ENCODE results near the gene TIFAB.

Gene TIFAB

DNA sequence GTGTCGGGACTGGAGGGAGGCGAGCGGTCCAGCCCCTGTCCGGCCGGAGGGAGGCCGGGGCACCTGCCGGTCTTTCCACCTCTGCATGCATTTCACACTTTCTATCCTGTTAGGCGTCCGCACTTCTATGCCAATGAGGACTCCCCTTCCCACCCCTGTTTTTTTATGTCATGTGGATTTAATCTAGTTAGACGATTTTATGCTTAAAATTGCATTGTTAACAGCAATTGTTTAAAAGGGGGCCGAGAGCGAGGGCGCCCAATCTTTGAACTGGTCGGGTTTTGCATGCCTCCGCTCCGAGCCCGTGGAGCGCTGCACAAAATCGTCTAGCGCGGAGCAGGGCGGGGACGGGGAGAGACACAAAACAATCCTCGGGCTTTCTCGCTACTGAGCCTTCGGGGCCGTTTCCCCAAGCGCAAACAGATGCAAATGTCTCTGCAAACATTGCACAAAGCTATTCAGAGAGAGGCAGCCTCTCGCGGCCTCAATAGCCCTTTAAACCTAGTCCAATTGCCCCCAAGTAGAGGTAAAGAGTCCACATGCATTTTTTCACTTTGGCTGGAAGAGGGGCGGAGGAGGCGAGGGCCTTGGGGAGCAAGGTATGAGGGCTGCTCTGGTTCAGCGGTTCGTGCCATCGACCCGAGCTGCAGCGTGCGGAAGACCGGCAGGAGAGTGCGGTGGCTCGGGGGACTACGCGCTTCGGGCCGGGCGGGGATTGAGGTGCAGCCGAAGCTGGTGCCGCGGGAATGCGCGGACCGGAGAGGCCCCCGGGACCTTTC lies 37.5 kb upstream of the TIFAB start:
- Histone ChIP-seq H3K4me3 (ENCODE audit: low read length) (no peak overlapping the region), H3K4me2 (ENCODE audit: low read length) (no peak overlapping the region)

DNA sequence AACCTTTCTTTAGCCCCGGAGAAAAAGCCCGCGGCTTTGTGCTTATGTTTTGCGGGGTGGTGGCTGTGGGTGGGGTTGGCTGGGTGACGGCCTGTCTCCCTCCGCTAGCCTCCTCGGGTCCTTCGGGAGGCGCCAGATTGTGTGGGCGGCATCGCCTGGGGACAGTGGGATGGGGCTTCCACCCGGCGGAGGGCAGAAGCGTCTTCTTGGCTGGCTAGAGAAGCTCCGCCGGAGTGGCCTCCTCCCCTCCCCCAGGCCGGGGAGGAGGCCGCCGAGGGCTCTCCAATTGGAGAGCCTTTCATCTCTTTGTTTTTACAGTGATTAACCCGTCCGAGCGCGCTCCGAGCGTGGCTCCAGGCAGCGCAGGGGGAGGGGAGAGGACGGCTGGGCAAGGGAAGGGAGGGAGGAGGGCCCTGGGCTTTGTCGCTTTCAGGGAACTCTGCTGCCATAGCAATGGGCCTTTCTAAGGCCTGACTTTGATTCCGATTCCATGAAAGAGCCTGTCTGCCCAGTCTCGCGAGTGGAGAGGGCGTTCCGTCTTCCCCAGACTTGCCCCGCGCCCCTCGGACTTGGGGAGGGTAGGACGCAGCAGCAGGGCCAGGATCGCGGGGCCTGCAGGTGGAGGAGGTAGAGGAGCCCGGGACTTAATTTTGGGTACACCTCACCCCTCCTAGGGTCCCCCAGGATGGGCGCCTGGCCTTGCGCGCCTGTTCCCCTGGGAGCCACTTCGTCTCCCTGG lies 36.7 kb upstream of the TIFAB start:
- Histone ChIP-seq H3K9me2 (replicated peaks; ENCODE audit: control insufficient read depth, low read length) (no peaks in the 10 kb centered on the region), H3K79me2 (ENCODE audit: control insufficient read depth, low read length) (no peaks in the 10 kb centered on the region), H3K27me3 (ENCODE audit: control insufficient read depth, low read length) (peaks cover 60% of the 10 kb centered on the region), H3K4me2 (ENCODE audit: low read length) (no peak overlapping the region), H3K36me3 (ENCODE audit: control insufficient read depth, low read length) (no peaks in the 10 kb centered on the region), H3K27ac (ENCODE audit: low read depth, low read length) (no peak overlapping the region), H3K4me3 (ENCODE audit: low read length) (no peak overlapping the region), H3K9me3 (ENCODE audit: control insufficient read depth, insufficient read depth, low read length) (no peaks in the 10 kb centered on the region), H3F3A (ENCODE audit: control insufficient read depth, insufficient read depth) (no peaks in the 10 kb centered on the region), H4K20me1 (ENCODE audit: control insufficient read depth, insufficient read depth, low read depth, low read length) (no peaks in the 10 kb centered on the region), H3K4me1 (ENCODE audit: control insufficient read depth, low read length) (no peaks in the 10 kb centered on the region)
- TF ChIP-seq EZH2phosphoT487 (IDR thresholded peaks at IDR 0.05; ENCODE audit: borderline replicate concordance, low read length) = no peak
- TF ChIP-seq, protein P1, sequence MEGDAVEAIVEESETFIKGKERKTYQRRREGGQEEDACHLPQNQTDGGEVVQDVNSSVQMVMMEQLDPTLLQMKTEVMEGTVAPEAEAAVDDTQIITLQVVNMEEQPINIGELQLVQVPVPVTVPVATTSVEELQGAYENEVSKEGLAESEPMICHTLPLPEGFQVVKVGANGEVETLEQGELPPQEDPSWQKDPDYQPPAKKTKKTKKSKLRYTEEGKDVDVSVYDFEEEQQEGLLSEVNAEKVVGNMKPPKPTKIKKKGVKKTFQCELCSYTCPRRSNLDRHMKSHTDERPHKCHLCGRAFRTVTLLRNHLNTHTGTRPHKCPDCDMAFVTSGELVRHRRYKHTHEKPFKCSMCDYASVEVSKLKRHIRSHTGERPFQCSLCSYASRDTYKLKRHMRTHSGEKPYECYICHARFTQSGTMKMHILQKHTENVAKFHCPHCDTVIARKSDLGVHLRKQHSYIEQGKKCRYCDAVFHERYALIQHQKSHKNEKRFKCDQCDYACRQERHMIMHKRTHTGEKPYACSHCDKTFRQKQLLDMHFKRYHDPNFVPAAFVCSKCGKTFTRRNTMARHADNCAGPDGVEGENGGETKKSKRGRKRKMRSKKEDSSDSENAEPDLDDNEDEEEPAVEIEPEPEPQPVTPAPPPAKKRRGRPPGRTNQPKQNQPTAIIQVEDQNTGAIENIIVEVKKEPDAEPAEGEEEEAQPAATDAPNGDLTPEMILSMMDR (IDR thresholded peaks at IDR 0.05; ENCODE audit: low read depth, low read length, poor library complexity, severe bottlenecking) = no peak

More for the DNA sequence above, 37.5 kb upstream of the TIFAB start:
- H3K36me3 ChIP-seq (ENCODE audit: control insufficient read depth, low read length) = no peaks in the 10 kb centered on the region
- H4K20me1 ChIP-seq (ENCODE audit: control insufficient read depth, insufficient read depth, low read depth, low read length) = no peaks in the 10 kb centered on the region
- H3K79me2 ChIP-seq (ENCODE audit: control insufficient read depth, low read length) = no peaks in the 10 kb centered on the region
- H3K27ac ChIP-seq (ENCODE audit: low read depth, low read length) = no peak overlapping the region
- H3K9me2 ChIP-seq (replicated peaks; ENCODE audit: control insufficient read depth, low read length) = no peaks in the 10 kb centered on the region
- no peak for TF ChIP-seq EZH2phosphoT487 (IDR thresholded peaks at IDR 0.05; ENCODE audit: borderline replicate concordance, low read length)
- TF ChIP-seq, protein P1 (IDR thresholded peaks at IDR 0.05; ENCODE audit: low read depth, low read length, poor library complexity, severe bottlenecking) = no peak
- no peaks in the 10 kb centered on the region for H3K9me3 ChIP-seq (ENCODE audit: control insufficient read depth, insufficient read depth, low read length)
- peaks cover 63% of the 10 kb centered on the region for H3K27me3 ChIP-seq (ENCODE audit: control insufficient read depth, low read length)
- no peaks in the 10 kb centered on the region for H3K4me1 ChIP-seq (ENCODE audit: control insufficient read depth, low read length)
- no peaks in the 10 kb centered on the region for H3F3A ChIP-seq (ENCODE audit: control insufficient read depth, insufficient read depth)

DNA sequence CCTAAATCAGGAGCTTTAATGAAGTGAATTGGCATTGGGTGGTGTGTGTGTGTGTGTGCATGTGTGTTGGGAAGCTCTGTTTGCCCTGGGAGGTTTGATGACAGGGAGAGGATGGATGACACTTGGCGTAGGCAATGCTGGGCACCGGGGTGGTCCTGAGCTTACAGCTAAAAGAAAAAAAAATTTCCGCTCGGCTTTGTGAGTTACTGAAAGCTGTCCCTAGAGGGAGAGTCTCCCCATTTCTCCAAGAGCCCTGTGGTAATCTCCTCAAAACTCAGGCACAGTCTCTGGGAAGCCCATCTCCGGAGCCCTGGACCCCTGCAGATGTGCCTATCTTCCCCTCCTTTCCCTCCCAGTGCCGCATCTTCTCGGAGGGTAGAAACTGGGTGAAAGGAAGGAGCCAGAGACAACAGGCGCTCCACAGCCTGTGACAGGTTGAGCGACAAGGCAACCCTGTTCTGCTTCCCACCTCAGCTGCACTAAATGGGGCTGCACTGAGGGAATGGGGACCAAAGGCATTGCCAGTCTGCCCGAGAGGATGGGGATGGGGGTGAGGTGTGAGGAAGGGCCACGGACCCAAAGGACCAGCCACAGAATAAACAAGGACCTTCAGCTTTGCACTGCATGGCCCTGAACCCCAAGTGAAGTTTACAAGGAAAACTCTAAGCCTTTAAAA lies 35.8 kb upstream of the TIFAB start:
- Histone ChIP-seq H3K27me3 (ENCODE audit: control insufficient read depth, low read length) (peaks cover 55% of the 10 kb centered on the region), H3F3A (ENCODE audit: control insufficient read depth, insufficient read depth) (no peaks in the 10 kb centered on the region), H3K4me2 (ENCODE audit: low read length) (no peak overlapping the region), H3K4me1 (ENCODE audit: control insufficient read depth, low read length) (no peaks in the 10 kb centered on the region), H3K4me3 (ENCODE audit: low read length) (no peak overlapping the region), H3K36me3 (ENCODE audit: control insufficient read depth, low read length) (no peaks in the 10 kb centered on the region), H4K20me1 (ENCODE audit: control insufficient read depth, insufficient read depth, low read depth, low read length) (no peaks in the 10 kb centered on the region), H3K9me2 (replicated peaks; ENCODE audit: control insufficient read depth, low read length) (no peaks in the 10 kb centered on the region), H3K27ac (ENCODE audit: low read depth, low read length) (no peak overlapping the region), H3K79me2 (ENCODE audit: control insufficient read depth, low read length) (no peaks in the 10 kb centered on the region), H3K9me3 (ENCODE audit: control insufficient read depth, insufficient read depth, low read length) (no peaks in the 10 kb centered on the region)
- TF ChIP-seq EZH2phosphoT487 (IDR thresholded peaks at IDR 0.05; ENCODE audit: borderline replicate concordance, low read length) = no peak
- TF ChIP-seq, protein P1 (IDR thresholded peaks at IDR 0.05; ENCODE audit: low read depth, low read length, poor library complexity, severe bottlenecking) = no peak
